Uterus (tissue), 2 donors: Measurements from ENCODE around the gene TBCE.

Source experiments
- CTCF ChIP-seq, 4 experiments: fragments of 200-600 bp in 2 of 4; fragments of 450-650 bp in 2 of 4; sonication (generic) in 2 of 4; IDR thresholded peaks; one replicate each; pipeline ENCODE4 v1.5.1; 2016 to 2019; ENCODE audit warnings: antibody characterized with exemption in 4 of 4, mild to moderate bottlenecking in 2 of 4, moderate library complexity in 1 of 4
- POLR2A ChIP-seq, 2 donors: fragments of 450-650 bp; IDR thresholded peaks; one replicate each; pipeline ENCODE4 v1.6.1; 2016; ENCODE audit warnings: antibody characterized with exemption in 2 of 2, mild to moderate bottlenecking in 1 of 2, moderate library complexity in 1 of 2

- TF ChIP-seq CTCF (IDR thresholded peaks at IDR 0.05) (no peak), POLR2A (IDR thresholded peaks at IDR 0.05) (no peak)
Measured at GRCh38 chr1:235430991-235431390, 63.8 kb downstream of the TBCE start.
